H1 (cell line): ENCODE results near the gene KCTD11. TPM values are rescaled to one million over a fixed set of nuclear protein-coding genes. Genes with fewer than 3 reads are reported as not detected.

Experiments
- RAD21 ChIP-seq, 2 experiments: IDR thresholded peaks in 1 of 2; conservative IDR thresholded peaks in 1 of 2; 2 replicates each; pipeline ENCODE4 v1.6.1; 2011; ENCODE audit warnings: low read depth in 2 of 2, low read length in 2 of 2, improper control_type of control experiment in 1 of 2, inconsistent platforms in 1 of 2, mild to moderate bottlenecking in 1 of 2, moderate library complexity in 1 of 2
- polyA plus RNA-seq, 7 experiments: library from polyadenylated mRNA; depleted of rRNA in 3 of 7; stranded (reverse) in 5 of 7; unstranded in 2 of 7; fragments of >200 nt in 5 of 7; fragments of 200-250 nt in 2 of 7; gene quantifications; 1 replicate in 5 of 7; 2 replicates in 1 of 7; 4 replicates in 1 of 7; pipeline versions ENCODE4 v1.2.1 to v1.2.3, GENCODE V29; 2011 to 2013; ENCODE audit warnings: missing spikeins in 2 of 7, mixed read lengths in 2 of 7
- total RNA-seq: library from RNA; stranded (reverse); fragmentation: NEBNext Ultra II Directional; extraction: Animal tissue kit (Norgen Biotek cat#: 25700); gene quantifications from 2 replicates; pipeline ENCODE4 v1.2.1, GENCODE V29; 2021
- TF ChIP-seq, protein P1 (sequence below): IDR thresholded peaks from 2 replicates; pipeline ENCODE4 v1.6.1; 2012; ENCODE audit warnings: inconsistent platforms

Gene KCTD11
- total and polyA plus RNA-seq, 2 of the 8 experiments (the other 6 are each of a cell fraction or from before 2014, with no cell fraction given) = 8.6 to 9.2 TPM

DNA sequence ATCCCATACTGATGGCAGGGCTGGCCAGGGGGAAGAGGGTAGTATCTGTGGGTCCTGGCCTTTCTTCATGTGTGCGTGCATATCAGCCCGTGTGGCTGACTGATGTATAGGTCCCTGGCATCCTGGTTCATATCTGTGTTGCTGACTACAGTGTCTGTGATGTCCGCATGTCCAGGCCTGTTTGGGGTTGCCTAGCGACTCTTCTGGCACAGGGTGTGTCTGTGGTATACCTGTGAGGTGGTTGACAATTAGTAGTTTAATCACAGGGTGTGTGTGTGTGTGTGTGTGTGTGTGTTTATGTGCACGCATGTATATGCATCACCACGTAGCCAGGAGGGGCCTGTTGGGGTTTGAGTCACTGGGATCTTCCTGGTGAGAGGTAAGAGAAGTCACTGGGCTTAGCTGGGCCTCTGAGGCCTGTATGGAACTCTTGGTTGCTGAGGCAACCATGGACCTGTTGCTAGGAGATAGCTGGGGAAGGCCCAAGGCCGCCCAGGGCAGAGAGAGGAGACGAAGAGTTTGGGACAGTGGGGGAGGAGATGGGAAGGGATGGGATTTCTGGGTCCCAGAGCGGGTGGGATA lies 2.4 kb downstream of the KCTD11 start (continued):
- TF ChIP-seq, protein P1, sequence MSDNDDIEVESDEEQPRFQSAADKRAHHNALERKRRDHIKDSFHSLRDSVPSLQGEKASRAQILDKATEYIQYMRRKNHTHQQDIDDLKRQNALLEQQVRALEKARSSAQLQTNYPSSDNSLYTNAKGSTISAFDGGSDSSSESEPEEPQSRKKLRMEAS = no peak
- TF ChIP-seq RAD21 (IDR thresholded peaks at IDR 0.05 in 1 of 2, conservative IDR thresholded peaks at IDR 0.05 in 1 of 2; ENCODE audit: low read depth in 2 of 2, low read length in 2 of 2) = no peak
